Activated CD4-positive, alpha-beta T cell treated with anti-CD3 and anti-CD28 coated beads for 1 hour (primary cell): ENCODE data around the gene BICDL2.
A peak's percentile ranks its signal among the peaks of the same experiment; 100 is the strongest.
"Not testable (repeated sequence)": the region's sequence is repeated elsewhere in the genome, so short reads cannot be mapped to it uniquely, and the experiment has no call there.

ENCODE experiments used
- DNase-seq: peaks from one replicate; pipeline ENCODE4 v3.0.0-alpha.2; 2020

Gene BICDL2

DNA sequence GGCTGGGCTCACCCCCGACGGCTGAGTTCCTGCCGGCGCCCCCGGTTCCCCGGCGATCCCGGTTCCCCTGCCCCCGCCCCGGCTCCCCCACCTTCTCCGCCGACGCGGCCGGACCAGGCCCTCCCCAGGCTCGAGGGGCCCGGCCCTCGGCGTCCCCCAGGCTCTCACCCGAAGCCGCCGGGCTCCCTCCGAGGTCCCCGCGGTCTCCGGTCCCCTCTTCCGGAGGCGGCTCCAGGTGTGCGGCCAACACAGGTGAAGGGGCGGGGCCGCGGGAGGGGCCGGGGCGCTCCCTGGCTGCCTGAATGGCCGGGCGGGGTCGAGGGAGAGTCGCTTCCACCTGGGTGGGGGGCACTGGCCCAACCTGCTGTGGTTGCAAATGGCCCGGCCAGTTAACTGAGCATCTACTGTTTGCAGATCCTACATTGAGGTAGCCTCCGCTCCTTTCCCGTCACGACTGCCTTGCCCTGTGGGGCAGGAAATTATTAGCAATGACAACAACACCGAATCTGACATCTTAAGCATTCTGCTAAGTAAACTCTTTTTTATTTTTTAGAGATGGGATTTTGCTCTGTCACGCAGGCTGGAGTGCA, at the start of gene BICDL2:
Gene BICDL2 (minus strand): TSS at position 219 of the 590 bp plus-strand sequence. CDS start 1,448 bp downstream, outside the sequence.
- no peak for DNase-seq

- no peak for DNase-seq
Measured at GRCh38 chr16:3085868-3086595, 49.3 kb upstream of the BICDL2 start.

- DNase-seq, result no peak
Measured at GRCh38 chr16:3084969-3085670, 48.4 kb upstream of the BICDL2 start.

DNA sequence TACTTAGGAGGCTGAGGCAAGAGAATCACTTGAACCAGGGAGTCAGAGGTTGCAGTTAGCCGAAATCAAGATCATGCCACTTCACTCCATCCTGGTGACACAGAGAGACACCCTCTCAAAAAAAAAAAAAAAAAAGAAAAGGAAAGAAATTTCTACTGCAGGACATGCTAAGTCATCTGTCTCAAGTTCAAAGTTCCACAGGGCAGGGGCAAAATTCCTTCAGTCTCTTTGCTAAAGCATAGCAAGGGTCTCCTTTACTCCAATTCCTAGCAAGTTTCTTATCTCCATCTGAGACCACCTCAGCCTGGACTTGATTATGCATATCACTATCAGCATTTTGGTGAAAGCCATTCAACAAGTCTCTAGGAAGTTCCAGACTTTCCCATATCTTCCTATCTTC, 47.7 kb upstream of the BICDL2 start:
- DNase-seq, result no peak

DNA sequence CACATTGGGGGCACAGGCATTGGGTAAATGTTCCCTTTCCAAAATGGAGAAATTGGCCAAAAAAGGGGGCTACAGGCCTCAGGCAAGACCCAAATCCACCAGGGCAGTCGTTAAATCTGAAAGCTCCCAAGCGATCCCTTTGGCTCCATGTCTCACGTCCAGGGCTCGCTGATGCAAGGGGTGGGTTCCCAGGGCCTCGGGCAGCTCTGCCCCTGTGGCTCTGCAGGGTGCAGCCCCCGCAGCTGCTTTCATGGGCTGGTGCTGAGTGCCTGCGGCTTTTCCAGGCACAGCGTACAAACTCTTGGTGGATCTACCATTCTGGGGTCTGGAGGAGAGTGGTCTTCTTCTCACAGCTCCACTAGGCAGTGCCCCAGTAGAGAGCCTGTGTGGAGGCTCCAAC, 46.7 kb upstream of the BICDL2 start:
- DNase-seq, result not testable (repeated sequence)

DNA sequence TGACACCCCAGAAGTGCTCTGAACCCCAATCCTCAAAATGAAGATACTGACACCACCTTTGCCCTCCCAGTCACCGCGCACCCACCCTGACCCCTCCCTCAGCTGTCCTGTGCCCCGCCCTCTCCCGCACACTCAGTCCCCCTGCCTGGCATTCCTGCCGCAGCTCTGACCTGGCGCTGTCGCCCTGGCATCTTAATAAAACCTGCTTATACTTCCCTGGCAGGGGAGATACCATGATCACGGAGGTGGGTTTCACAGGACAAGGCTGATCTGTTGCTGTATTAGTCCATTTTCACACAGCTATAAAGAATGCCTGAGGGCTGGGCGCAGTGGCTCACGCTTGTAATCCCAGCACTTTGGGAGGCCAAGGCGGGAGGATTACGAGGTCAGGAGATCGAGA, 45.2 kb upstream of the BICDL2 start:
- not testable (repeated sequence) for DNase-seq

DNA sequence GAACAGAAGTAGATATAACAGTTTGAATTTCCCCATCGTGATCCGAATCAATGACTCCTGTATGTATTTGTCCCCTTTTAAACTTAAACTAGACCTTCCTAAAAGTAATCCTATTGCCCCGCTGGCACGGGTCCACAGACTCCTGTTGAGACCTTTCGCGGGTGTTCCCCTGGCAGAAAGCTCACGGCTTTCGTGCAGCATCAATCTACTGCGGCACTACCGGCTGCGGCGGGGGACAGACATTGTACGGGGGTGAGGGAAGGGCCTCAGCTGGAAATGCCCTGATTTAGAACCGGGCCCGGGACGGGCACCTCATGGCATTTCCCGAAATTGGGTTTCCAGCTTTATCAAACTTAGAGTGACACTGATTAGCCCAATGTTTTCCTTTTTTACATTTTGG, 43.3 kb upstream of the BICDL2 start:
- no peak for DNase-seq

DNA sequence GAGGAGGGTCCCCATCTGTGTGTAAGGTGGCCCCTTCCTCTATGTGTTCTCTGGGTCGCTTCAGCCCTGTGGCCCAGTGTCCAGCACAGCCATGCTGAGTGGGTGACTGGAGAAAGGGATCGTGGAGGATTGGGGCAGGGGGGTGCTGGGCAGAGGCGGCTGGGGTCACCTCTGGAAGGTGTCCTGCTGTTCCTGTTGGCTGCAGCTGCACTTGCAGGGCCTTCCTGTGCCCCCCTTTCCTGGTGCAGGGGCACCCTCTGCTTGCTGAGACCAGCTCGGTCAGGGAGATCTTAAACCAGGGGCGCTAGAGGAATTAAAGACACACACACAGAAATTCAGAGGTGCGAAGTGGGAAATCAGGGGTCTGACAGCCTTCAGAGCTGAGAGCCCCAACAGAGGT, 39.8 kb upstream of the BICDL2 start:
- DNase-seq, result no peak

- not testable (repeated sequence) for DNase-seq
Measured at GRCh38 chr16:3075946-3076345, 39.2 kb upstream of the BICDL2 start.

DNA sequence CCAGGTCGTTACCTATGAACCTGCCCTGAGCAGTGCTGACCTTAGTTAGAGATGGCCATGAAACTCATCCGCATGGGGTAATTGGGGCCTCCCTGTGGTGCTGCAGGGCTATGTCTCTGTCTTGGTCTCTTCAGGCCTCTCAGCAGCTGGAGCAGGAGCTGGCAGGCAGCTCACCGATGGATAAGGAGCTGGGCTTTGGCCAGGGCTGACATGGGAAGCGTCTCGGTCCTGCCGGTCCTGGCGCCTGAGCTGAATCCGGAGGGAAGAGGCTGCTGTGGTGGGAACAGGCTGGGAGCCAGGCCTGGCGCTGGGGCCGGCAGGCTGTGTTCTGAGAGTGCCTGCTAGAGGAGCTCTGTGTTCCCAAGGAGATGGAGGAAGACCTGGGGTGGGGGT, 38.8 kb upstream of the BICDL2 start:
- no peak for DNase-seq

DNA sequence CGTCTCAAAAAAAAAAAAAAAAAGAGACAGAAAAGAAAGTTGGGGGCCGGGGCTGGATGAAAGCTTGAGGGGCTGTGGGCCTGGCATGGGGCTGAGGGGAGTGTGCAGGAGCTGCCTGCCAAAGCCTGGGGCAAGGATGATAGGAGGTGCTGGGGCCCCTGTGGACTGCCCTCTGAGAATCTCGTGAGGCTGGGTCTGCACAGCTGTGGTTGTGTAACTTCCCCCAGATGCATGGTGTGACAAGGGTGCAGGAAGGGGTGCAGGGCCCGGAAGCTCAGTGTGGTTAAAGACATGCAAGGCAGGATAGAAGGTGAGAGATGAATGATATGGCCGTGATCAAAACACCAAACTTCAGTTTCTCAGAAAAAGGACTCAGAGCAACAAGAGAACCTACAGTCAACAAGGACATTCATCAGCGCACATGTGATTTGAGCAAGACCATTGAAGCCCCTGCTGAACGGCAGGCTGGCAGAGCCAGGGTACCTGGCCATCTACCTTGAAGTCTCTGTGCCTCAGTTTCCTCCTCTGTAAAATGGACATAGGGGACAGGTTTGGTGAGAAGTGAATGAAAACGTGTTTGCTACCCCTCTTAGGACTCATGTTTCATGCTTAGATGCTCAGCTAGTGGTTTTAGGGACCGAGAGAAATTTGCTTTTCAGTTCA, 38.2 kb upstream of the BICDL2 start:
- peak; percentile 58 for DNase-seq

DNA sequence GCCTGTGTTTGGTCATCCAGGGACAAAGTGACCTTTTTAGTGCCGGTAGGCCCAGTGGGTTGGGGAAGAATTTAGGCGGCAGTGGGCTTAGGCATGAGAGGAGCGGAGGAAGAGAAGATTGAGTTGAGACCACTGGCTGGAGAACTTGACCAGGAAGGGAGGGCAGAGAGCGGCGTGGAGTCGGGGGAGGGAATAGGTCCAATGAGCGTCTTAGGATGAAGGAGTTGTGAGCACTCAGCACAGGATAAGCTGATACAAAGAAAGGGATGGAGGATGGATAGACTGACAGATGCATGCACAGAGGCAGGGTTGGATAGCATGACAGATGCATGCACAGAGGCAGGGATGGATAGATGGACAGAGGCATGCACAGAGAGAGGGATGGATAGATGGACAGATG, 36.7 kb upstream of the BICDL2 start:
- DNase-seq, result no peak

DNA sequence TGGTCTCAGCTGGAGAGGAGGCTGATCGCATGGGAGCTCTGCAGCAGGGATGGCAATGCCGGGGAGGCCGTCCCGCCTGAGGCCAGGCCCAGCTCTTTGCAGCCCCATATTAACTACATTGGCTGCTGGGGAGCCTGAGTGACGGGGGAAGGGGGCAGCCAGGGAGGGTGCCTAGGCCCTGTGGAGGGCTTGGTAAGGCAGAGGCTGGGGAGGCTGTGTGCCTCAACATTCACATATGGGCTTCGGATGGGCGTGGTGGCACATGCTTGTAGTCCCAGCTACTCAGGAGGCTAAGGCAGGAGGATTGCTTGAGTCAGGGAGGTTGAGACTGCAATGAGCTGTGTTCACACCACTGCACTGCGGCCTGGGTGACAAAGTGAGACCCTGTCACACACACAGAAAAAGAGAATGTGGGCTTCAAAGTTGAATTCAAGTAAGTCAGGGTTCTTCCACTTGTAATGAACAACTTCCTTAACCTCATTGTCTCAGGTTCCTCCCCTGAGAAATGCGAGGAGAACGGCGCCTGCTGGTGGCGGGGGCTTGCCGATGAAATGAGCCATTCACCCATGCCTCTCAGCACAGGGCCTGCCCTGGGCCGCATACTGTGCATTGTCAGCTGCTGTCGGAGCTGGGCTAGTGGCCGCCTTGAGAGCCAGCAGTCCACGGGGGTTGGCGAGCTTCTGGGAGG, 36.0 kb upstream of the BICDL2 start:
- DNase-seq, result not testable (repeated sequence)

DNA sequence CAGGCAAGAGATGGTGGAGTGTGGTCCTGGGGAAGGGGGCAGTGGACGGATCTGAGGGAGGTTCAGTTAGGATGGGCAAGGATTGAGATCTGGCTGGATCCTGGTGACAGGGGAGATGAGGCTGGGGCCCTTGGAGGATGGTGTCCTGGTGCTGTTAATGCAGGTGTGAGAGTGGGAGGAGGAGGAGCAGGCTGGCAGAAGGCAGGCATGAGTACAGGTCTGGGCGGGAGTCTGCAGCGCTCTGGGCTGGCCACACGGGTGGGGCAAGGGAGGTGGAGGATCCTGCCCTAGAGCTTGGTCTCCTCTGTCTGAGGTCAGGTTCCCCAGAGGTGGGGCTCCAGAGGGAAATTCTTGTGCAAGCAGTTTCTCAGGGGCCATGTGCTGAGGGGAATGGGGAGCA, 35.4 kb upstream of the BICDL2 start:
- not testable (repeated sequence) for DNase-seq

GRCh38 chr16:3071655-3072054, 34.9 kb upstream of the BICDL2 start:
- DNase-seq, result no peak

DNA sequence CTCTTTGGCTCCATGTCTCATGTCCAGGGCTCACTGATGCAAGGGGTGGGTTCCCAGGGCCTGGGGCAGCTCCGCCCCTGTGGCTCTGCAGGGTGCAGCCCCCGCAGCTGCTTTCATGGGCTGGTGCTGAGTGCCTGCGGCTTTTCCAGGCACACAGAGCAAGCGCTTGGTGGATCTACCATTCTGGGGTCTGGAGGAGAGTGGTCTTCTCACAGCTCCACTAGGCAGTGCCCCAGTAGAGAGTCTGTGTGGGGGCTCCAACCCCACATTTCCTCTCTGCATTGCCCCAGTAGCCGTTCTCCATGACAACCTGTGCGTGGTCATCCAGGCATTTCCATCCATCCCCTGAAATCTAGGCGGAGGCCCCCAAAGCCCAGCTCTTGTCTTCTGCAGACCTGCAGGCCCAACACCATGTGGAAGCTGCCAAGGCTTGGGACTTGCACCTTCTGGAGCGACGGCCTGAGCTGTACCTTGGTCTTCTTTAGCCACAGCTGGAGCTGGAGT, 33.9 kb upstream of the BICDL2 start:
- no peak for DNase-seq

DNA sequence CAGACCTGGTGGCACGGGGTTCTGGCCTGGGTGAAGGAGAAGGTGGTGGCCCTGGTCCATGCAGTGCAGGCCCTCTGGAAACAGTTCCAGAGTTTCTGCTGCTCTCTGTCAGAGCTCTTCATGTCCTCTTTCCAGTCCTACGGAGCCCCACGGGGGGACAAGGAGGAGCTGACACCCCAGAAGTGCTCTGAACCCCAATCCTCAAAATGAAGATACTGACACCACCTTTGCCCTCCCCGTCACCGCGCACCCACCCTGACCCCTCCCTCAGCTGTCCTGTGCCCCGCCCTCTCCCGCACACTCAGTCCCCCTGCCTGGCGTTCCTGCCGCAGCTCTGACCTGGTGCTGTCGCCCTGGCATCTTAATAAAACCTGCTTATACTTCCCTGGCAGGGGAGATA, 32.4 kb upstream of the BICDL2 start:
- DNase-seq, result not testable (repeated sequence)

DNA sequence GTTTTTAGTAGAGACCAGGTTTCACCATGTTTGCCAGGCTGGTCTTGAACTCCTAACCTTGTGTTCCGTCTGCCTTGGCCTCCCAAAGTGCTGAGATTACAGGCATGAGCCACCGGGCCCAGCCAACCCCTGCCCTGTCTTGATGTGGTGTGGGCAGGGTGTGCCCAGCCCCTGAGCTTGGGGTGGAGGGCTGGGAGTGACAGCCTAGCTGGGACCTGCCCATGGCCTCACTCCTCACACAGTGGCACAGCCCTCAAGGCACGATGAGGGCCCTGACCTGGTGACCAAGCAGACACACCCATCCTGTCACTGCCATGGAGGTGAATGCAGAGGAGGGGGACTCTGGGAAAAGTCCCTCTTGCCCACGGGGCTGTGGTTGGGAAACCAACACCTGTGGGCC, 31.7 kb upstream of the BICDL2 start:
- DNase-seq, result no peak

DNA sequence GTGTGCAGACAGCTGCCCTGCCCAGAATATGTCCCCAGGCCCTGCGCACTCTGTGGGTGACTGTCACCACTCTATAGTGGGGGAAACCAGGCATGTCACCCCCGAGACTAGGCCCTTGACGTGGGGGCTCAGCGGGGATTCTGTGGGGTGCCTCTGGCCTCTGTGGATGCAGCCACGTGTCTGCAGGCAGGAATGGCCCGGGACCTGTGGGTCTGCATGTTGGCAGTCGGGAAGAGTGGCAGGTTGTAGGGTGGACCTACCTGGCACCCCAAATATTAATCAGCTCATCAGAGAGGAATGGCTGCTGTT, 29.6 kb upstream of the BICDL2 start:
- no peak for DNase-seq

DNA sequence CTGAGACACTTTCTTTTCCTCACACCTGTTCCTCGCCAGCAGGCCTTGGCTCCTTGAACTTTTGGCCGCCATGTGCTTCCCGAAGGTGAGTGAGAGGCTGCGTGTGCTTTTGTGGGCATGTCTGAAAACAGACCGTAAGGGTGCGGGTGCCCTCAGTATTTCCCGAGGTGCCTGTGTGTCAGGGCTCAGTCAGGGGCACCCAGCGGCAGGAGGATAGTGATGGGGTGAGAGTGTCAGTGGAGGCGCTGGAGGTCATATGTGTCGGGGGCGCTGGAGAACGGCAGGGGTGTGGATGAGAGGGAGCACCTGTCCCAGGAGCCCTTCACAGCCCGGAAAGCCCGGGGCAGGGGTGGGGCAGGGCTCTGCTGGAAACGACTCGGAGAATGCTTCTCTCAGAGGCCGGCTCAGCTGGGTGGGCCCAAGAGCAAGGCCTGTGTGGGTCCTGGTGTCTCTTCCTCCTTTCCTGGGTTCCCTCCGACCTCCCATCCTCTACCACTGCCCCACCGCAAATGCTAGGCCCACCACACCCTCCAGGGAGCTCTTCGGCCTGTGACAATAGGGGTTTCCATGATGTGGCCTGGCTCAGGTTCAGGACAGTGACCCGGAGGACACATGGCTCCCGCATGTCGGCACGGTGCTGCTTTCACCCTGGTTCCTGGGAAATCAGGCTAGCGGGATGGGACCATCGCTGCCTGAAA, 29.1 kb upstream of the BICDL2 start:
- DNase-seq, result no peak

DNA sequence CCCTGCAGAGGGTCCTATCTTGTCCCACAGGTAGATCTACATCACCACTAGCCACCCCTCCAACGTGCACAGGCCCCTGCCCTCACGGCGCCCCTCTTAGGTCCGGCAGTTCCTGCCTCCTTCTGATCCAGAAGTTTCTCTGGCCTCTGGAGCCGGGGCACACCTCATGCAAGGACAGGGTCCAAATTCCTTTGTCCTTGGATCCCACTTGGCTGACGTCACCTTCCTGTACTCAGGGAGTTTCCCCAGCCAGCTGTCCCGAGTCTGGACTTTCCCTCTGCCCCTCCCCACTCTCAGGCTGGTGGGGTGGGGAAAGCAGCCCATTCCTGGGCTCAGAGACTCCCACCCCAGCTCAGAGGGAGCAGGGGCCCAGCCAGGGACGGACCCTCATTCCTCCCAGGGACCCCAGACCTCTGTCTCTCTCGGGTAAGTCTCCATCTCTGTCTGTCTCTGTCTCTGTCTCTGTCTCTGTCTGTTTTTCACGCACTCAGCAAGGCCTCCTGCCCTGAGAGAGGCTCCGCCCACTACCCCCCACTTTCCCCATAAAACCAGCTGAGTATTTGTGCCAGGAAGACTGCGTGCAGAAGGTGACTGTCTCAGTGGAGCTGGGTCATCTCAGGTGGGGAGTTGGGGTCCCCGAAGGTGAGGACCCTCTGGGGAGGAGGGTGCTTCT, 28.5 kb upstream of the BICDL2 start, which contains the start of gene IL32:
Gene IL32 (plus strand): TSS at position 572 of the 673 bp plus-strand sequence. CDS start 172 bp downstream, outside the sequence.
- no peak for DNase-seq
